DND-41 (cell line): Measurements from ENCODE around the gene NFAM1.

ENCODE experiments used
- EZH2 ChIP-seq: IDR thresholded peaks from 3 replicates; pipeline ENCODE4 v1.6.1; 2012; ENCODE audit warnings: borderline replicate concordance, low read depth, mild to moderate bottlenecking, moderate library complexity, low read length, inconsistent platforms; ENCODE audit not compliant: severe bottlenecking
- TF ChIP-seq, protein P1 (sequence below): IDR thresholded peaks from 2 replicates; pipeline ENCODE4 v1.5.1; 2012; ENCODE audit warnings: borderline replicate concordance, low read length, moderate library complexity, mild to moderate bottlenecking; ENCODE audit not compliant: poor library complexity, severe bottlenecking; ENCODE audit errors: extremely low read depth

DNA sequence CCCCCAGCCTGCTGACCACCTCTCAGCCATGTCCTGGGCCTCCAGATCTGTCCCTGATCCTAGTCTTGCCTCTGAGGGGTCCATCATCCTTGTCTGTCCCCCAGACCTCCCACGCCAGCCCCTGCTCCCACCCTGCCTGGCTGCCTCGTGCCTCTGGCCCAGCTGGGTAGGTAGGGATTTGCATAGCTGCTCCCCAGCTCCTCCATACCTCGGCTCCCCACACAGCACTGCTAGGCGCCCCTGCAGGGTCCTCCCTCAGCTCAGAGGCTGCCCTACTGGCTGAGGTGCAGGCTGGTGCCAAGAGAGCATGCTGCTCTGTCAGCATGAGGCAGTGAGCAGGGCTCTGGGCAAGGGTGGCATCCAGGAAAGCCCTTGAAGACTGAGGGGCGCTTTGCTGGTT, 47.7 kb downstream of the NFAM1 start:
- TF ChIP-seq, protein P1, sequence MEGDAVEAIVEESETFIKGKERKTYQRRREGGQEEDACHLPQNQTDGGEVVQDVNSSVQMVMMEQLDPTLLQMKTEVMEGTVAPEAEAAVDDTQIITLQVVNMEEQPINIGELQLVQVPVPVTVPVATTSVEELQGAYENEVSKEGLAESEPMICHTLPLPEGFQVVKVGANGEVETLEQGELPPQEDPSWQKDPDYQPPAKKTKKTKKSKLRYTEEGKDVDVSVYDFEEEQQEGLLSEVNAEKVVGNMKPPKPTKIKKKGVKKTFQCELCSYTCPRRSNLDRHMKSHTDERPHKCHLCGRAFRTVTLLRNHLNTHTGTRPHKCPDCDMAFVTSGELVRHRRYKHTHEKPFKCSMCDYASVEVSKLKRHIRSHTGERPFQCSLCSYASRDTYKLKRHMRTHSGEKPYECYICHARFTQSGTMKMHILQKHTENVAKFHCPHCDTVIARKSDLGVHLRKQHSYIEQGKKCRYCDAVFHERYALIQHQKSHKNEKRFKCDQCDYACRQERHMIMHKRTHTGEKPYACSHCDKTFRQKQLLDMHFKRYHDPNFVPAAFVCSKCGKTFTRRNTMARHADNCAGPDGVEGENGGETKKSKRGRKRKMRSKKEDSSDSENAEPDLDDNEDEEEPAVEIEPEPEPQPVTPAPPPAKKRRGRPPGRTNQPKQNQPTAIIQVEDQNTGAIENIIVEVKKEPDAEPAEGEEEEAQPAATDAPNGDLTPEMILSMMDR = no peak
- TF ChIP-seq EZH2 = no peak
